ENCODE measurements around the gene ZNF831.

The ZNF831 gene

GRCh38 chr20:59152559-59153354, 10.9 kb upstream of the ZNF831 start:
- no peak for TF ChIP-seq ZFX (IDR thresholded peaks at IDR 0.05)
- TF ChIP-seq, protein P1, sequence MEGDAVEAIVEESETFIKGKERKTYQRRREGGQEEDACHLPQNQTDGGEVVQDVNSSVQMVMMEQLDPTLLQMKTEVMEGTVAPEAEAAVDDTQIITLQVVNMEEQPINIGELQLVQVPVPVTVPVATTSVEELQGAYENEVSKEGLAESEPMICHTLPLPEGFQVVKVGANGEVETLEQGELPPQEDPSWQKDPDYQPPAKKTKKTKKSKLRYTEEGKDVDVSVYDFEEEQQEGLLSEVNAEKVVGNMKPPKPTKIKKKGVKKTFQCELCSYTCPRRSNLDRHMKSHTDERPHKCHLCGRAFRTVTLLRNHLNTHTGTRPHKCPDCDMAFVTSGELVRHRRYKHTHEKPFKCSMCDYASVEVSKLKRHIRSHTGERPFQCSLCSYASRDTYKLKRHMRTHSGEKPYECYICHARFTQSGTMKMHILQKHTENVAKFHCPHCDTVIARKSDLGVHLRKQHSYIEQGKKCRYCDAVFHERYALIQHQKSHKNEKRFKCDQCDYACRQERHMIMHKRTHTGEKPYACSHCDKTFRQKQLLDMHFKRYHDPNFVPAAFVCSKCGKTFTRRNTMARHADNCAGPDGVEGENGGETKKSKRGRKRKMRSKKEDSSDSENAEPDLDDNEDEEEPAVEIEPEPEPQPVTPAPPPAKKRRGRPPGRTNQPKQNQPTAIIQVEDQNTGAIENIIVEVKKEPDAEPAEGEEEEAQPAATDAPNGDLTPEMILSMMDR (conservative IDR thresholded peaks at IDR 0.05), result no peak
- peak overlapping the region; percentile 13; the same call in 1 of the 2 replicates for H3K27ac ChIP-seq

DNA sequence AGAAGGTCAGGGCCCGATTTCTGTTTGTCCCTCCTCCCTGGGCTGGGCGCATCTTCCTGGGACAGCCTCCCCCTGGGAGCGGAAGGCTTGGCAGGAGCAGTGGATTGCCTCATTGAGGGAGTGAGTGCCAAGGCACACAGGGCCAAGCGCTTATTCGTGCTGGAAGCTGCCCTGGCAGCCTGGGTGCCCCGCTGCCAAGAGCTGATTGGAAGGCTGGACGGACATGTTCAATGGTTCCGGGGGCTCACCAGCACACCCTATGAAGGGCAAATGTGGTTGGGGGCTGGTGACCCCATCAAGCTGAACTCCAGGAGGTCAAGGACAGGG, 10.3 kb upstream of the ZNF831 start:
- no peak for TF ChIP-seq ZFX (IDR thresholded peaks at IDR 0.05)
- TF ChIP-seq, protein P1 (conservative IDR thresholded peaks at IDR 0.05), result no peak

GRCh38 chr20:59153832-59154231, 9.8 kb upstream of the ZNF831 start:
- H3K27ac ChIP-seq, result peak overlapping the region; percentile 13; the same call in 1 of the 2 replicates
- TF ChIP-seq ZFX (IDR thresholded peaks at IDR 0.05), result no peak
- TF ChIP-seq, protein P1 (conservative IDR thresholded peaks at IDR 0.05), result no peak

More for the DNA sequence above, 10.3 kb upstream of the ZNF831 start:
- peak overlapping the region; percentile 13; the same call in 1 of the 2 replicates for H3K27ac ChIP-seq

DNA sequence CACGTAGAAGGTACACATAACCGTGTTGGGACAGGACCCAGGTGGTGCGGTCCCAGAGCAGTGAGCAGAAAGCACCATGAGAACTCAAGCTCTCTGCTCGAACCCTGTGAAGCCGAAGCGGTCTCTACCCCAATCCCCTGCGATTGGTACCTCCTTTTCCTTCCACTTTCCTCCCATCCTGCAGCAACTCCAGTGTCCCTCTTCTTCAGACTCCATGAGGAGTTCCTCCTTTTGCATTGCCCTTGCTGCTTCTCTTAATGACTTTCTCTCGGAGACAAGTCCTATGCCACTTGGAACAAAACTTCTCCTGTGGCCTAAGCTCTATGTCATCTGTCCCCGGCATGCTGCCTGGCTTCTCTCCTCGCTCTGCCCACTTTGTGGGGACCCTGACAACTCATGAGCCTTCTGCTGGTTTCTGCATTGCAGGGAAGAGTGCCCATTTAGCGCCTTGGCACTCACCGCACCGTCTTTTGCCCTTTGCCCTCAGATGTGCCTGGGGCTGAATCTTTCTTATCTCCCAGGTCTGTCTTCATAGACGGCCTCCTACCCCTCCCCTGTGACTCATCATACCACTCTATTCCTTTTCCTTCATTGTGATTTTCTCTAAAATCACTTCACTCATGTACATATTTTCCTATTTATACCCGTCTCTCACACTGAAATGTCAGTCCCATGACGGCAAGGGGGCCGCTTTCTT, 9.2 kb upstream of the ZNF831 start:
- no peak for TF ChIP-seq ZFX (IDR thresholded peaks at IDR 0.05)
- TF ChIP-seq, protein P1 (conservative IDR thresholded peaks at IDR 0.05), result no peak
- H3K27ac ChIP-seq, result no peak overlapping the region

GRCh38 chr20:59157064-59157463, 6.6 kb upstream of the ZNF831 start:
- no peak for TF ChIP-seq ZFX (IDR thresholded peaks at IDR 0.05)
- TF ChIP-seq, protein P1 (conservative IDR thresholded peaks at IDR 0.05), result no peak
- H3K27ac ChIP-seq, result no peak overlapping the region

DNA sequence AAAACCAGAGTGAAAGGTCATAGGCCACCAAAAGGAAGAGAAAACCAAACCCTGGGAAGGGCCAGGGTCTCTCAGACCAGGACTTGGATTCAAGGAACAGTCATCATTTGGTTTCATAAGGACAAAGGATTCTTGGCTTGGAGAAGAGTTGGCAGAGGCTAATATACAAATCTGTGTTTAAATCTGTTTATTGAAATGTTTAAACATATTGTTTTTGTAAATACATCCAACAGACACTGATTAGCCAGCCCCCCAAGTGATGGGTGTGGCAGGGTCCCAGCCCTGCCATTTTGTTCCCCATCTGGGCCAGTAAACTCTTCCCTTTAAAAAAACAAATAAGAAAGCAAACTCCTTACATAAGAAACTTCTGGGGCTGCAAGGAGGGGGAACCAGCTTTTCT, 6.1 kb upstream of the ZNF831 start:
- no peak overlapping the region for H3K27ac ChIP-seq
- TF ChIP-seq ZFX (IDR thresholded peaks at IDR 0.05), result no peak
- TF ChIP-seq, protein P1 (conservative IDR thresholded peaks at IDR 0.05), result no peak

GRCh38 chr20:59157961-59158541, 5.6 kb upstream of the ZNF831 start:
- no peak overlapping the region for H3K27ac ChIP-seq
- no peak for TF ChIP-seq ZFX (IDR thresholded peaks at IDR 0.05)
- TF ChIP-seq, protein P1 (conservative IDR thresholded peaks at IDR 0.05), result no peak
